HL-60 (cell line): Measurements from ENCODE around the gene ACSF3.

Experiments used
- CTCF ChIP-seq: IDR thresholded peaks from one replicate; pipeline ENCODE4 v1.5.1; 2011; ENCODE audit warnings: low read length, control low read depth, inconsistent platforms; ENCODE audit not compliant: insufficient read depth
- POLR2AphosphoS5 ChIP-seq: IDR thresholded peaks from 2 replicates; pipeline ENCODE4 v1.6.1; 2012; ENCODE audit warnings: low read depth
- REST ChIP-seq: IDR thresholded peaks from 2 replicates; pipeline ENCODE4 v1.6.1; 2012; ENCODE audit warnings: low read depth; ENCODE audit not compliant: insufficient replicate concordance

- no peak for TF ChIP-seq CTCF
- no peak for TF ChIP-seq POLR2AphosphoS5
- no peak for TF ChIP-seq REST
These were observed 42.8 kb upstream of the ACSF3 start for GRCh38 chr16:89050868-89051311.
